HG03196 (cell line): ENCODE data around the gene SLC9A1.
"Not testable (repeated sequence)": the region's sequence is repeated elsewhere in the genome, so short reads cannot be mapped to it uniquely, and the experiment has no call there.

Source experiments
- ATAC-seq: cut with Tn5 transposase; IDR thresholded peaks from one replicate; pipeline ENCODE4 v1.9.1; 2021; ENCODE audit not compliant: unreplicated experiment

Gene SLC9A1

GRCh38 chr1:27135541-27136235 is 19.2 kb downstream of the SLC9A1 start:
- ATAC-seq, result no peak

DNA sequence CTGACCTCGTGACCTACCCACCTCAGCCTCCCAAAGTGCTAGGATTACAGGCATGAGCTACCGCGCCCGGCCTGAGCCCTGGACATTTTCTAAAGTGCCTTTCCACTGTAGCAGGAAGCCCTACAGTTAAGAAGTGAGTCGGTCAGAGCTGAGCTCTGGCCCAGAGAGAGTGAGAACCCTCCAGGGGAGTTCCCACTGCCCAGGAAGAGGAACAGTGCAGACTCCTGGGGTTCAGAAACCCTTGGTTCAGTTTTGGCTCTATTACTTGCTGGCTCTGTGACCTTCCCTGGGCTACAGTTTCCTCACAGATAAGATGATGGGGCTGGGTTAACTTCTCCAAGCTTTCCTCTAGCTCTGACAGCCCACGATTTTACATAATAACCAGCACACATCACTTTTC is 20.9 kb downstream of the SLC9A1 start:
- no peak for ATAC-seq

GRCh38 chr1:27133158-27133557 is 21.8 kb downstream of the SLC9A1 start:
- no peak for ATAC-seq

DNA sequence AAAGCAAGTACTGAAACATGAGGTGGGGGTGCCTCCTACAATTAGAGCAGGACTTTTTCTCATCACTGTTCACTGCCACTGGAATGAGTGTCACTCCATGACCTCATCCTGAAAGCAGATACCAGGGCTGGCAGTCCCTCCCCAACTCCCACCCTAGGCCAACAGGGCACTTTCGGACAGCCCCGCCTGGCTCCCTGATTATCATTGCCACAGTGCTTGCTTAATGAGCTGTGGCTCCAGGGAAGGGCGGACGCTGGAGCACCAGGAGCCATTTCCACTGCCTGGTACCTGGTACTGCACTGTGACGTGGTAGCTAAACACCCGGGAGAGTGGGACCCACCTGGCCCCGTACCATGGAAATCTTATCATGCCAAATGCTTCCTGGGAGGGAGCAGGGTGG is 22.3 kb downstream of the SLC9A1 start:
- ATAC-seq, result no peak

DNA sequence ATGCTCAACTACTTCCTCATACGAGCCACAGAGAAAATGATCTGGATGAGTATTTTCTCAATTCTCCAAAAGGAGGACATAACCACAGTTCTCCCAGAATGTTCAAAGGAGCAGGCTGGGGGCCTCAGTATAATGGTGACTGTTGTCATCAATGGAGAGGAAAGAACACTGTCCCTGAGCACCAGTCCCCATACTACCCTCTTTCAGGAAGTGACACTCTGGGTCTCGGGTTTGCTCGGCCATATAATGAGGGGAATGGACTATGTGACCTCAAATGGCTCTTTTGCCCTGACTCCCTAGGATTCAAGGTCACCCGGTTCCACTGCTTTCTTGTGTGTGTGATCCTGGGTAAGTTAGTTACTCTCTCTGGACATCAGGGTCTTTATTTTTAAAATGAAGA is 22.8 kb downstream of the SLC9A1 start:
- ATAC-seq, result no peak

GRCh38 chr1:27130798-27131197 is 24.1 kb downstream of the SLC9A1 start:
- ATAC-seq, result no peak

DNA sequence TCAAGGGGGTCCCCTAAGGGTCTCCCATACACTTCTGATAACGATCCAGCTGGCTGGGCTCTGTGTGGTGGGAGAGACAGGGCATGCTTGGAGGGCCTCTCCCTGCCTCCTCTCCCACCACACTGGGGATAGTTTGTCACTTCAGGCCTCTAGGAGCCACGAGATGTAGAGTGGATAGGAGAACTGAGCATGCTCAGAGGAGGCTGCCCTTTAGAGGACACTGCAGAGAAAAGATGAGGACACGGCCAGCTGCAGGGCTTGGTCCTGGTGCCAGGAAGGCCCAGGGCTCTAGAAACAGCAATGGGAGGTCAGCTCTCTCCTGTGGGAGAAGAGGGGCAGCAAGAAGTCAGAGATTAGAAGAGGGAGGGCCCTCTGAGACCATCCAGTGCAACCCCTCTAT is 25.7 kb downstream of the SLC9A1 start:
- no peak for ATAC-seq

DNA sequence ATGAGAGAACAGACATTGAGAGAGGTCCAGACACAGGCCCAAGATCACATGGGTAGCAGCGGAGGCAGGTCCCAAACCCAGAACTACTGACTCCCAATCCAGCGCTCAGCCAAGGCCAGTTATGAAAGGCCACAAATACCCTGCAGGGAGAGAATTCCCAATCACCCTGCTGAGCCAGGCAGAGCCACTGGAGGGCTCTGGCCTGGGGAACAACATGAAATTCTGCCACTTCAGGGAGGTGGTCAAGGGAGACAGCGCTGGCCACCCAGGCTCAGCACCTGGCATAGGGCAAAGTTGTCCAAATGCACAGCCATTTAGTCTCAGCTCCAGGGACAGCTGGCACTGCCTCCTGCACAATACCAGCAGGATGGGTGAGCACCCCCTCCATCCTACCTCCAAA is 27.5 kb downstream of the SLC9A1 start:
- no peak for ATAC-seq

DNA sequence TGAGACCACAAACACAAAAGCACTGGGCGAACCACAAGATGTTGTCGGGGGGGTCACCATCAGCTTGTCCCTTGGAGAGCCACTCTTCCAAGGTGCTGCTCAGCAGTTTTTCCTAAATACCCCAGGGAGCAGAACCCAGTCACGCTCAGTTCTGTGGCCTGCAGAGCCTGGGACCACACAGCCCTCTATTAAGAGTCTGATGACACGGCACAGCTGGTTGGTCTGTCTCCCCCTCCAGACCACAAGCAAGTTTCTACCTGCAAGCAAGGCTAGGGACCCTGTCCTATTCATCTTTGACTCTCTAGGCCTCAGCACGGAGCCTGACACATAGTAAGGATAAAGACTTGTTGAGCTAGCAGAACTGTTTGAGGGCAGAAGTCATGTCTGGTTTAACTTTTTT is 28.5 kb downstream of the SLC9A1 start:
- ATAC-seq, result no peak

DNA sequence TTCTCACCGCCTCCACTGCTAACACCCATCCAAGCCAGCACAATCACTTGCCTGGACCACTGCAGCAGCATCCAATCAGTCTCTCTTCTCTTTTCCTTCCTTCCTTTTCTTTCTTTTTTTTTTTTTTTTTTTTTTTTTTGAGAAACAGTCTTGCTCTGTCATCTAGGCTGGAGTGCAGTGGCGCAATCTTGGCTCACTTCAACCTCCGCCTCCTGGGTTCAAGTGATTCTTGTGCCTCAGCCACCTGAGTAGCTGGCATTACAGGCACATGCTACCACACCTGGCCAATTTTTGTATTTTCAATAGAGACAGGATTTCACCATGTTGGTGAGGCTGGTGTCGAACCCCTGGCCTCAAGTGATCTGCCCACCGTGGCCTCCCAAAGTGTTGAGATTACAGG is 29.8 kb downstream of the SLC9A1 start:
- ATAC-seq, result not testable (repeated sequence)

DNA sequence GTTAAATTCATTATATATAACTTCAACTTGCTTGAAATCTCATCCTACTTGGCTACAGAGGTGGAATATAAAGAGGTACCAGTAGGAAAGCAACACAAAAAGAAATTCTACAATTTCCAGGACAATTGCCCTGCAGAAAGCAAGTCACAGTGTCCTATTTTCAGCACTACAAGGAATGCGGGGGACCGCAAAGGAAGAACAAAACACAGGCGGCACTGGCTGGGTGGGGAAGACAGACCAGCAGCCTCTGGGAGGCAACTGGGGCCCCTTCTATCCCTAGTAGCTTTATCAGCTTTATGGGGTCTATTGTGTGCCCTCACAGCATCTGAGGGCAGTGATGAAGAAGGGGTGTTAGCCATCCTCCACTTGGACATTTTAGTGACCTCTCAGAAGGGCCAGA is 30.5 kb downstream of the SLC9A1 start:
- ATAC-seq, result no peak

DNA sequence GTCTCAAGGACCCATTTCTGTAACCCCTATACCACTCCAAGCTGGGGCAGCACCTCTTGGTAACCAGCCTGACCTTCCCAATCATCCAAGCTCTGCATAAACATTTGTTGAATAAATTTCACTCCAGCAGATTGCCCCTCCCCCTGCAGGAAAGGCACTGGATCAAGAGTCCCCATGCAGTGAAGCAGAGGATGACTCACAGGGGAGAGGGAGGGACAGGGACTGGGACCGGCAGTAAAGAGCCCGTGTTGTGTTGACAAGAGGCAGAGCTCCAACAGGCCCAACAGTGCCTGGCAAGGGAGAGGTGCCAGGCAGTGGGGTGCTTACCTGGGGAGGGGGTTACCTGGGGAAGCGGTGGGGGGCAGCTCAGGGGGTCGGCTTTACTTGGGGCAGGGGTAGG is 32.3 kb downstream of the SLC9A1 start:
- ATAC-seq, result no peak

DNA sequence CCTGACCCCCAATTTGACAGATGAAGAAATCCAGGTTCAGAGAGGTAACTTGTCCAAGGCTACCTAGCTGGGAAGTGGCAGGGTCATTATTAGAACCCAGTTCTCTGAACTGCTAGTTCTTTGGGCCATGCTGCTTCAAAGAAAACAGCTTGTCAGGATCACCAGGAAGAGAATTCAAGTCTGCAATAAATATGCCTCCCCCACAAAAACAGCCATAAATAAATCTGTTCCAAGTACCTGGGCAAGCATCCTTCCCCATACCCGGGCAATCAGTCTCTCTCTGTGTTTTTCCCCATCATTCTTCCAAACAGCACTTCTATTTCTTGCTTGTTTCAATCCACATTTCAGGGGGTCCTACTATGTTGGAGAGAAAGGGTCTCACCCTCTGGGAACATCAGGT is 34.1 kb downstream of the SLC9A1 start:
- no peak for ATAC-seq

GRCh38 chr1:27118440-27118689 is 36.6 kb downstream of the SLC9A1 start:
- ATAC-seq, result no peak

DNA sequence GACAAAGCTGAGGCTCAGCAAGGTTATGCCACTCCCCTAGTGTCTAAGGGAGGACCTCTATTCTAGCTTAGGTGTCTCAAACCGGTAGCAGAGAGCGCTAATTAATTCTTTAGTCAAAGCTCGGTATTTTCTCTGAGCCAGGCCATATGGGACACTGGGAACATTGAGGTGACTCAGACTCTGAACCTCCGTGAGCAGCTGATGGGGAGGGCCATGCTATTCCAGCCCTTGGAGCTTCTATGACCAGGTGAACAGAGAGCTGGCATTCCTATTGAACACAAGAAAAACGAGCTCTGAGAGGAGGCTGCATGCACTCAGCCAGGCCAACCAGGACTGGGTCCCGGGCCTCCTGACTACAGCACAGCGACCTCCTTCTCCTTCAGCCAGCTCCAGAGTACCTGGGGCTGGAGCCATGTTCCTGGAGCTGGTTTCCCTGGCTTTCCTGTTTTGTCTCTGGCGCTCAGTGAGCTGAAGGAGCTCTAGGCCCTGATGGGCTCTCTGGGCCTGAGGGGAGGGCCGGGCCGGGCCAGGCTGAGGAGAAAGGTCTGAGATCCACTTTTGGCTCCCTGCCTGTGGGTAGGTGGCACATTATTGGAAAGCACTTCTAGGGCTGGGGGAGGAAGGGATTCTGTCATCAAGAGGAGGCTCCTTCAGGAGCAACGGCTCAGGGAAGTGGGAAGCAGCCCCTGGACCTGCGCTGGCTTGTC is 37.0 kb downstream of the SLC9A1 start:
- ATAC-seq, result no peak

DNA sequence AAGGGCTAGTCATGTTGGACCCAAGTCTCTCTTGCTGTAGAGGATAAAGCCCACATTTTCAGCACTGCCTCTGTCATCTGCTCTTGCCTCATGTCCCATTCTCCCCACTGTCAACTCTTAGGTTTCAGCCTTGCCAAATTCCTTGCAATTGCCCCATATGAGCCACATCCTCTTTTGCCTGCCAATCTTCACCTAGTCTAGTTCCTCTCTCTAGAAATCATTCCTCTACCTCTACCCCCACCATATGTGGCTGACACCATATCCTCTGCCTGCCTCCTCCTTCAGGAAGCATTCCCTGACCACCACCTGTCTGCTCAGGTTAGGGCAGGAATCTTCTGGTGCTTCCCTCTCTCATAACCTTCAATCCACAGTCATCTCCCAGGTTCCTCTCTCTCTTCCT is 38.2 kb downstream of the SLC9A1 start:
- no peak for ATAC-seq

DNA sequence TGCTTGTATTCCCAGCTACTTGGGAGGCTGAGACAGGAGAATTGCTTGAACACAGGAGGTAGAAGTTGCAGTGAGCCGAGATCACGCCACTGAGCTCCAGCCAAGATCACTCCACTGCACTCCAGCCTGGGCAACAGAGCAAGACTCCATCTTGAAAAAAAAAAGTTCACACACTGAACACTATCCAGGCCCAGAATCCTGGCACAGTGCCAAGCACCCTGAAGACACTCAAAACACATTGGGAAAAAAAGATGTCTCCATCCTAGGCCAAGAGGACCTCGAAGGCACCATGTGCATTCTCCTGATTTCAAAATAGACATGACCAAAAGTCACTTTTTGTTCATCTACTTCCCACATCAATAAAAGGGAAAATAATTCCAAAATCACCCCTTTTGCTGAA is 38.7 kb downstream of the SLC9A1 start:
- ATAC-seq, result no peak

- ATAC-seq, result no peak
Observed at GRCh38 chr1:27114546-27114945, 40.4 kb downstream of the SLC9A1 start.

- ATAC-seq, result no peak
Observed at GRCh38 chr1:27113861-27114260, 41.1 kb downstream of the SLC9A1 start.

GRCh38 chr1:27111626-27112573 is 43.0 kb downstream of the SLC9A1 start:
- peak; percentile 70 for ATAC-seq

GRCh38 chr1:27109103-27109822 is 45.7 kb downstream of the SLC9A1 start:
- no peak for ATAC-seq
